CD4-positive, alpha-beta T cell (primary cell): ENCODE measurements around the gene ADGRB3. TPM values are rescaled to one million over a fixed set of nuclear protein-coding genes. Genes with fewer than 3 reads are reported as not detected.

Experiments used
- ATAC-seq: fragments of 200-7000 bp; cut with Tn5 transposase; one replicate; pipeline ENCODE4 v1.10.0; 2022; ENCODE audit warnings: mild to moderate bottlenecking; ENCODE audit not compliant: poor library complexity
- CTCF ChIA-PET: fragments of 350-600 bp; sonication (Branson Sonifier 250); formaldehyde crosslinking; loops from one replicate; lab custom pipeline; 2021; ENCODE audit warnings: antibody characterized with exemption, inconsistent platforms; lab: Charles Lee
- POLR2A ChIA-PET: fragments of 350-600 bp; sonication (Branson Sonifier 250); formaldehyde crosslinking; loops from one replicate; lab custom pipeline; 2021; ENCODE audit warnings: antibody characterized with exemption, inconsistent platforms; lab: Charles Lee
- DNase-seq, 14 experiments: peaks; one replicate each; pipeline ENCODE4 v3.0.0-alpha.2; 2013 to 2020; ENCODE audit warnings: mixed read lengths in 2 of 14
- H3K27ac ChIP-seq, 2 donors: one replicate each; pipeline versions ENCODE4 v1.5.1 to v1.7.0; 2013; ENCODE audit warnings: low read length in 2 of 2, low read depth in 1 of 2, mild to moderate bottlenecking in 1 of 2
- H3K27me3 ChIP-seq, 2 experiments: 1 replicate in 1 of 2; 2 replicates in 1 of 2; pipeline versions ENCODE4 v1.6.1 to v1.7.0; 2013; ENCODE audit warnings: low read length in 2 of 2, control low read depth in 1 of 2, mild to moderate bottlenecking in 1 of 2, moderate library complexity in 1 of 2; ENCODE audit not compliant: insufficient read depth in 2 of 2, control insufficient read depth in 1 of 2
- H3K36me3 ChIP-seq: one replicate; pipeline ENCODE4 v1.6.1; 2013; ENCODE audit warnings: low read length, control low read depth; ENCODE audit not compliant: insufficient read depth
- H3K4me1 ChIP-seq: one replicate; pipeline ENCODE4 v1.6.1; 2013; ENCODE audit warnings: low read length, control low read depth; ENCODE audit not compliant: insufficient read depth
- H3K4me3 ChIP-seq: one replicate; pipeline ENCODE4 v1.5.1; 2013; ENCODE audit warnings: mild to moderate bottlenecking, low read length, moderate library complexity
- H3K9me3 ChIP-seq, 2 experiments: 1 replicate in 1 of 2; 2 replicates in 1 of 2; pipeline versions ENCODE4 v1.6.1 to v1.7.0; 2013; ENCODE audit warnings: low read length in 2 of 2, mild to moderate bottlenecking in 2 of 2, control low read depth in 1 of 2, moderate library complexity in 1 of 2; ENCODE audit not compliant: control insufficient read depth in 1 of 2, insufficient read depth in 1 of 2
- H3K27ac Mint-ChIP-seq: one replicate; pipeline ENCODE4 v1.8.0; 2020; ENCODE audit warnings: mixed read lengths
- H3K27me3 Mint-ChIP-seq: one replicate; pipeline ENCODE4 v1.8.0; 2021; ENCODE audit warnings: mixed read lengths
- H3K36me3 Mint-ChIP-seq: one replicate; pipeline ENCODE4 v1.8.0; 2021; ENCODE audit warnings: low read depth, mixed read lengths
- H3K4me1 Mint-ChIP-seq: one replicate; pipeline ENCODE4 v1.8.0; 2021; ENCODE audit warnings: low read depth, mixed read lengths
- H3K4me3 Mint-ChIP-seq: one replicate; pipeline ENCODE4 v1.8.0; 2020; ENCODE audit warnings: mild to moderate bottlenecking, mixed read lengths
- H3K9me3 Mint-ChIP-seq: one replicate; pipeline ENCODE4 v1.8.0; 2020; ENCODE audit warnings: mixed read lengths
- intact Hi-C, 2 experiments: fragments of 100-400 bp; cut with DNase I in 1 of 2; cut with micrococcal nuclease in 1 of 2; formaldehyde crosslinking; loops; one replicate each; pipeline versions ENCODE4 v1.15.1 to v1.9.0; 2023 to 2025; cut with DNase I, micrococcal nuclease
- total RNA-seq, 174 experiments: library from RNA in 2 of 174; stranded (reverse) in 2 of 174; gene quantifications; one replicate each; pipeline ENCODE4 v1.2.3 and lab custom pipeline; 2021 to 2026
- TF ChIP-seq, protein P1 (sequence below): fragments of 200-600 bp; IDR thresholded peaks from one replicate; pipeline ENCODE4 v1.8.0; 2022; ENCODE audit warnings: antibody characterized with exemption, mild to moderate bottlenecking

Gene ADGRB3
- total RNA-seq, 2 experiments from 2014 or later: not detected

DNA sequence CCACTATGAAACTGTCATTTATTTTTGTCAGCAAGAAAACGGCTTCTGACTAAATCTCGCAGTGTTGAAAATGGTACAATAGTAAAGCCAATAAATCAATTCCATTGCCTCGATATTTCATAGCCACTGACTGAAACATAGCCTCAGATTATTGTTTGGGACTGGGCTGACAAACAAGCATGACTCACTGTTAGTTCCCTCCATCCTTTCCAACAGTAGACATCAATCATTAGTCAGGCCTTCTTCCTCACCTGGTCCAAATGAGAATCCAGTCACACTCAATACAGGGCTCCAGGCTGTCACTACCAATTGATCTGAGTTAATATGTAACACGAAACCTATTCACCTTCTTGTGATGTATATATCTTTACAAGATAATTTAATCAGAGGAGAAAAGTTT is 66.1 kb downstream of the ADGRB3 start:
- POLR2A ChIA-PET: no interaction called here
- Histone ChIP-seq H3K36me3 (no peaks in the 10 kb centered on the region), H3K27ac (no peak overlapping the region), H3K9me3 (no peaks in the 10 kb centered on the region), H3K4me1 (no peaks in the 10 kb centered on the region), H3K27me3 (no peaks in the 10 kb centered on the region), H3K4me3 (no peak overlapping the region)
- no peaks in the 10 kb centered on the region for H3K4me1 Mint-ChIP-seq
- ATAC-seq (no peak), DNase-seq (no peak)
- intact Hi-C loops: no loop called here
- H3K36me3 Mint-ChIP-seq: no peaks in the 10 kb centered on the region
- CTCF ChIA-PET: no interaction called here
- H3K27me3 Mint-ChIP-seq: no peaks in the 10 kb centered on the region
- H3K27ac Mint-ChIP-seq: no peak overlapping the region
- H3K4me3 Mint-ChIP-seq: no peak overlapping the region
- no peaks in the 10 kb centered on the region for H3K9me3 Mint-ChIP-seq
- TF ChIP-seq, protein P1, sequence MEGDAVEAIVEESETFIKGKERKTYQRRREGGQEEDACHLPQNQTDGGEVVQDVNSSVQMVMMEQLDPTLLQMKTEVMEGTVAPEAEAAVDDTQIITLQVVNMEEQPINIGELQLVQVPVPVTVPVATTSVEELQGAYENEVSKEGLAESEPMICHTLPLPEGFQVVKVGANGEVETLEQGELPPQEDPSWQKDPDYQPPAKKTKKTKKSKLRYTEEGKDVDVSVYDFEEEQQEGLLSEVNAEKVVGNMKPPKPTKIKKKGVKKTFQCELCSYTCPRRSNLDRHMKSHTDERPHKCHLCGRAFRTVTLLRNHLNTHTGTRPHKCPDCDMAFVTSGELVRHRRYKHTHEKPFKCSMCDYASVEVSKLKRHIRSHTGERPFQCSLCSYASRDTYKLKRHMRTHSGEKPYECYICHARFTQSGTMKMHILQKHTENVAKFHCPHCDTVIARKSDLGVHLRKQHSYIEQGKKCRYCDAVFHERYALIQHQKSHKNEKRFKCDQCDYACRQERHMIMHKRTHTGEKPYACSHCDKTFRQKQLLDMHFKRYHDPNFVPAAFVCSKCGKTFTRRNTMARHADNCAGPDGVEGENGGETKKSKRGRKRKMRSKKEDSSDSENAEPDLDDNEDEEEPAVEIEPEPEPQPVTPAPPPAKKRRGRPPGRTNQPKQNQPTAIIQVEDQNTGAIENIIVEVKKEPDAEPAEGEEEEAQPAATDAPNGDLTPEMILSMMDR: no peak

DNA sequence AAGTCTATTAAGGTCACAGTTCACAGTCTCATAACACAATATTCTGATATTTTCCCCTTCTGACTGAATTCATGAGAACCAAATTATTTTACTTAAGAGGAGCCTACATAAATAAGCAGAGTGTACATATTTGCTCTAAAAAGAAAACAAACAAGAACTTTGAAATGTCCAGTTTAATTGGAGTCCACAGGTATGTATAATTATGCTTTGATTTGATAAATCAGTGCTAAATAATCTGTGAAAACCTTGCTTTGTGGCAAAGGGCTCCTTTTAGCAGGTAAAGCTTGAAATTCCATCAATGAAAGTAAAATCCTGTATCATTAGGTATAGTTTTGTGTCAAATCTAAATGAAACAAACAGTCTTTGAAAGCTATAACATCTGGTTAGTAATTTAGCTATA is 69.4 kb downstream of the ADGRB3 start:
- TF ChIP-seq, protein P1: no peak
- no peak overlapping the region for H3K27ac ChIP-seq
- H3K9me3 ChIP-seq: no peaks in the 10 kb centered on the region
- no peaks in the 10 kb centered on the region for H3K4me1 ChIP-seq
- CTCF ChIA-PET: no interaction called here
- Mint-ChIP-seq H3K4me1 (no peaks in the 10 kb centered on the region), H3K27ac (no peak overlapping the region), H3K27me3 (no peaks in the 10 kb centered on the region), H3K36me3 (no peaks in the 10 kb centered on the region), H3K4me3 (no peak overlapping the region), H3K9me3 (no peaks in the 10 kb centered on the region)
- POLR2A ChIA-PET: no interaction called here
- H3K36me3 ChIP-seq: no peaks in the 10 kb centered on the region
- ATAC-seq: no peak
- H3K27me3 ChIP-seq: no peaks in the 10 kb centered on the region
- no peak for DNase-seq
- H3K4me3 ChIP-seq: no peak overlapping the region
- intact Hi-C loops: no loop called here

DNA sequence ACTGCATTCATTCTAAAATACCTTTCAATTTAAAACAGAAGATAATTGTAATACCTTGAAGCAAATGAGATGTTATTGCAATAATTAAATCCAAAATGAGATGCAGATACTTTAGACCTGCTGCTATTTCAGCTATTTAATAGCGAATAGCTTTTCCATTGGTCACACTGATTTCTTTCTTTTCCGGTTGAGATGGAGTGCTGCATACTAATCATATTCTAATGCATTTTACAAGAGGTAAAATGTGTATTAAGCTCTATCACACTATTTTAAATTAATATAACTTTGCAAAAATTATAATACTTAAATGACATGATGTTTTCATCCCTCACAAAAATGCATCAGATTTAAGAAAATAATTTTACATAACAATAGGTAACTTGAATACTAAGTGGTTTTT is 74.0 kb downstream of the ADGRB3 start:
- DNase-seq (no peak), ATAC-seq (no peak)
- no peaks in the 10 kb centered on the region for H3K4me1 ChIP-seq
- no peaks in the 10 kb centered on the region for H3K36me3 Mint-ChIP-seq
- no peaks in the 10 kb centered on the region for H3K9me3 Mint-ChIP-seq
- intact Hi-C loops: no loop called here
- no peaks in the 10 kb centered on the region for H3K9me3 ChIP-seq
- TF ChIP-seq, protein P1: no peak
- no peaks in the 10 kb centered on the region for H3K4me1 Mint-ChIP-seq
- H3K4me3 Mint-ChIP-seq: no peak overlapping the region
- H3K36me3 ChIP-seq: no peaks in the 10 kb centered on the region
- no peaks in the 10 kb centered on the region for H3K27me3 ChIP-seq
- H3K27ac Mint-ChIP-seq: no peak overlapping the region
- H3K4me3 ChIP-seq: no peak overlapping the region
- ChIA-PET CTCF (no interaction called here), POLR2A (no interaction called here)
- no peak overlapping the region for H3K27ac ChIP-seq
- H3K27me3 Mint-ChIP-seq: no peaks in the 10 kb centered on the region
